ENCODE data around the gene WWTR1.

The WWTR1 gene

GRCh38 chr3:149555927-149556326, 101.9 kb downstream of the WWTR1 start:
- no peak for TF ChIP-seq CTCF (IDR thresholded peaks at IDR 0.05; ENCODE audit: unreplicated experiment in 3 of 3)
- Mint-ChIP-seq H3K9me3 (no peaks in the 10 kb centered on the region), H3K4me1 (peaks cover 86% of the 10 kb centered on the region), H3K36me3 (ENCODE audit: low read depth) (peaks cover 21% of the 10 kb centered on the region), H3K4me3 (no peak overlapping the region), H3K27me3 (ENCODE audit: low read depth) (no peaks in the 10 kb centered on the region), H3K27ac (peak overlapping the region; percentile 89 to 96 (median 92))

DNA sequence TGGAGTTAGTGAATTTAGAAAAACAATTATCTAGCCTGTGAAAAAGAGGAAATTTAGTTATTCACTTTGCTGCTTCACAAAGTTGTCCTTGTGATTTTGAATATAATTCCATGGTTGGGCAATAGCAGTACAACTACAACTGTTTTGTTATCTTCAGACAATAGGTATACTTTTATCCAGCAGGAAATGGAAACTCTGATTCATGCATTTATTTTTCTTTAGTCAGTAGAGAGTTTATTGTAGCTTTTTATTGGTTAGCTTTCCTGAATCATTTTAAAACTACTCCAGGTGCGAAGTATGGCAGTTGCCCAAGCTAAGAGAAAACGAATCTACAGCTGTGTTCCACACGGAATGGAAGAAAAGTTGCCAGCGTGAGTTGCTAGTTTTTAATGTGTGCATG, 103.0 kb downstream of the WWTR1 start:
- H3K36me3 Mint-ChIP-seq (ENCODE audit: low read depth) = peaks cover 12% of the 10 kb centered on the region
- H3K4me3 Mint-ChIP-seq = peak overlapping the region in 2 of 3 experiments; percentile 15 to 36
- H3K4me1 Mint-ChIP-seq = peaks cover 75% of the 10 kb centered on the region
- H3K9me3 Mint-ChIP-seq = no peaks in the 10 kb centered on the region
- H3K27me3 Mint-ChIP-seq (ENCODE audit: low read depth) = no peaks in the 10 kb centered on the region
- H3K27ac Mint-ChIP-seq = peak overlapping the region; percentile 89 to 96 (median 92)
- TF ChIP-seq CTCF (IDR thresholded peaks at IDR 0.05; ENCODE audit: unreplicated experiment in 3 of 3) = no peak

DNA sequence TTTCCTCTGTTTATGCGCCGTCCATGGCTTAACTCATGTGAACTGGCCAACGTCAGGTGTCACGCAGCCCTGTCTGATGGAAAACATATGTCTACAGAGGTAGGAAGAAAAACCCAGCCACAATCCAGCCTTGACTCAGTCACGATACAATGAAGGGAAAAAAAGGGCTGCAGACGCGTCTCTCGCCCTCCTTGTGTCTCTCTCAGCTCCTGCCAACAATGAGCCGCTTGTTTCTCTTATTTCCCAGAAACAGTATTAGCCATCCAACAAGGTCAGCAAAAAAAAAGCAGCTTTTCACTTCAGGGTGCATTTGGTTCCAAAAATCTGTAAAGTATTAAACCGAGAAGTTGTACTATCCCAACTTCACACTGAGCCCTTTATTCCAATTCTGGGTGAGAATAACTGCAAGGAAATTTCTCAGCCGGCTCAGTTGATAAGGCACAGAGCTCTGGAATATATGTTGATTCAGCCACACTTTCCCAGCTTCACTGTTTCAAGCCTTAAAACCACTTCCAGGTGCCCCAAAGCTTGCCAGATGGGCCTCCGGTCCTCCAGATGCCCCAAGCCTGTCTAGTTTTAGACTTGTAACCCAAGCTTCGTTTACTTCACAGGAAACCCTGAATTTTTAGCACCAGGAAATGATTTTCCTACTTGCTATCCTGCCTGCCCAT, 103.9 kb downstream of the WWTR1 start:
- peaks cover 10% of the 10 kb centered on the region for H3K36me3 Mint-ChIP-seq (ENCODE audit: low read depth)
- no peaks in the 10 kb centered on the region for H3K27me3 Mint-ChIP-seq (ENCODE audit: low read depth)

DNA sequence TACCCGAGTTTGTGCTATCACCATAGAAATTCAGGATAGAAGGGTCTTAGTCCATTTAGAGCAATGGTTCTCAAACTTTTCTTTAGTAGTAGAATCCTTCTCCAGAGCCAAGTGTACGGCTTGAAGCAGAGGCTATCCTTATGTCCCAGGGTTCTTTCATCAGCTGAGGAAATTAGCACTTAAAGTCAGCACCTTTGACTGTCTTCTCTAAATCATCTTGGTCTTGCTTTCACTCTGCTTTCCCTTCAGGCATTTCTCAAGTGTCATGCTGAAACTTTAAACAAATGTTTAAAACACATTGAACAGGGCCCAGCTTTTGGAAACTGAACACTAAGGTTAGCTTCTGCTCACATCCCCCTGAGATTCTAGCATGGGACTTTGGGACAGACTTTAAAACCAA, 105.1 kb downstream of the WWTR1 start:
- H3K4me3 Mint-ChIP-seq = peak overlapping the region in 1 of 3 experiments; percentile 7
- H3K36me3 Mint-ChIP-seq (ENCODE audit: low read depth) = peaks cover 7% of the 10 kb centered on the region
- TF ChIP-seq CTCF (IDR thresholded peaks at IDR 0.05; ENCODE audit: unreplicated experiment in 3 of 3) = no peak
- H3K9me3 Mint-ChIP-seq = no peaks in the 10 kb centered on the region
- peaks cover 75% of the 10 kb centered on the region for H3K4me1 Mint-ChIP-seq
- peak overlapping the region; percentile 61 to 96 (median 89) for H3K27ac Mint-ChIP-seq
- H3K27me3 Mint-ChIP-seq (ENCODE audit: low read depth) = no peaks in the 10 kb centered on the region

More for the DNA sequence above, 103.9 kb downstream of the WWTR1 start:
- H3K27ac Mint-ChIP-seq = peak overlapping the region; percentile 89 to 96 (median 92)
- peak overlapping the region in 2 of 3 experiments; percentile 28 to 55 for H3K4me3 Mint-ChIP-seq
- H3K4me1 Mint-ChIP-seq = peaks cover 71% of the 10 kb centered on the region
- no peak for TF ChIP-seq CTCF (IDR thresholded peaks at IDR 0.05; ENCODE audit: unreplicated experiment in 3 of 3)
- H3K9me3 Mint-ChIP-seq = no peaks in the 10 kb centered on the region

- Mint-ChIP-seq H3K4me1 (peaks cover 84% of the 10 kb centered on the region), H3K4me3 (no peak overlapping the region), H3K36me3 (ENCODE audit: low read depth) (peaks cover 10% of the 10 kb centered on the region)
Measured at GRCh38 chr3:149551500-149551899, 106.3 kb downstream of the WWTR1 start.

More at GRCh38 chr3:149551500-149551899, 106.3 kb downstream of the WWTR1 start:
- Mint-ChIP-seq H3K9me3 (no peaks in the 10 kb centered on the region), H3K27ac (peak overlapping the region in 2 of 3 experiments; percentile 28 to 89), H3K27me3 (ENCODE audit: low read depth) (no peaks in the 10 kb centered on the region)
- no peak for TF ChIP-seq CTCF (IDR thresholded peaks at IDR 0.05; ENCODE audit: unreplicated experiment in 3 of 3)

All from nephron (organoid).